Measurements from ENCODE around the gene SMIM43.
"Not testable (repeated sequence)": the region's sequence is repeated elsewhere in the genome, so short reads cannot be mapped to it uniquely, and the experiment has no call there.

SMIM43 gene

GRCh38 chr4:121777625-121778024 lies 12.7 kb upstream of the SMIM43 start:
- Histone ChIP-seq H3K9me3 (ENCODE audit: control insufficient read depth, insufficient read depth, low read length) (no peaks in the 10 kb centered on the region), H3K27me3 (ENCODE audit: control insufficient read depth, insufficient read depth, low read length) (no peaks in the 10 kb centered on the region), H3K4me3 (ENCODE audit: low read depth, low read length) (no peak overlapping the region), H3K4me1 (ENCODE audit: control insufficient read depth, insufficient read depth, low read length) (no peaks in the 10 kb centered on the region), H3K36me3 (ENCODE audit: control insufficient read depth, insufficient read depth, low read length) (no peaks in the 10 kb centered on the region), H3K9ac (ENCODE audit: low read depth, low read length) (no peak overlapping the region)

- Histone ChIP-seq H3K27me3 (ENCODE audit: control insufficient read depth, insufficient read depth, low read length) (no peaks in the 10 kb centered on the region), H3K4me1 (ENCODE audit: control insufficient read depth, insufficient read depth, low read length) (no peaks in the 10 kb centered on the region), H3K36me3 (ENCODE audit: control insufficient read depth, insufficient read depth, low read length) (no peaks in the 10 kb centered on the region), H3K9me3 (ENCODE audit: control insufficient read depth, insufficient read depth, low read length) (no peaks in the 10 kb centered on the region), H3K9ac (ENCODE audit: low read depth, low read length) (no peak overlapping the region), H3K4me3 (ENCODE audit: low read depth, low read length) (no peak overlapping the region)
These were observed 11.8 kb upstream of the SMIM43 start for GRCh38 chr4:121776610-121777401.

- Histone ChIP-seq H3K4me1 (ENCODE audit: control insufficient read depth, insufficient read depth, low read length) (no peaks in the 10 kb centered on the region), H3K9ac (ENCODE audit: low read depth, low read length) (no peak overlapping the region), H3K27me3 (ENCODE audit: control insufficient read depth, insufficient read depth, low read length) (peaks cover 5% of the 10 kb centered on the region), H3K36me3 (ENCODE audit: control insufficient read depth, insufficient read depth, low read length) (no peaks in the 10 kb centered on the region), H3K9me3 (ENCODE audit: control insufficient read depth, insufficient read depth, low read length) (no peaks in the 10 kb centered on the region), H3K4me3 (ENCODE audit: low read depth, low read length) (no peak overlapping the region)
These were observed 8.9 kb upstream of the SMIM43 start for GRCh38 chr4:121773883-121774282.

- no peak overlapping the region for H3K9ac ChIP-seq (ENCODE audit: low read depth, low read length)
- no peaks in the 10 kb centered on the region for H3K9me3 ChIP-seq (ENCODE audit: control insufficient read depth, insufficient read depth, low read length)
- no peak overlapping the region for H3K4me3 ChIP-seq (ENCODE audit: low read depth, low read length)
- H3K4me1 ChIP-seq (ENCODE audit: control insufficient read depth, insufficient read depth, low read length), result no peaks in the 10 kb centered on the region
- no peaks in the 10 kb centered on the region for H3K36me3 ChIP-seq (ENCODE audit: control insufficient read depth, insufficient read depth, low read length)
- peaks cover 19% of the 10 kb centered on the region for H3K27me3 ChIP-seq (ENCODE audit: control insufficient read depth, insufficient read depth, low read length)
These were observed 6.9 kb upstream of the SMIM43 start for GRCh38 chr4:121771869-121772268.

GRCh38 chr4:121769341-121769740 lies 4.4 kb upstream of the SMIM43 start:
- no peaks in the 10 kb centered on the region for H3K9me3 ChIP-seq (ENCODE audit: control insufficient read depth, insufficient read depth, low read length)
- peaks cover 9% of the 10 kb centered on the region for H3K4me1 ChIP-seq (ENCODE audit: control insufficient read depth, insufficient read depth, low read length)
- H3K9ac ChIP-seq (ENCODE audit: low read depth, low read length), result no peak overlapping the region
- H3K27me3 ChIP-seq (ENCODE audit: control insufficient read depth, insufficient read depth, low read length), result peaks cover 44% of the 10 kb centered on the region
- no peaks in the 10 kb centered on the region for H3K36me3 ChIP-seq (ENCODE audit: control insufficient read depth, insufficient read depth, low read length)
- no peak overlapping the region for H3K4me3 ChIP-seq (ENCODE audit: low read depth, low read length)

- Histone ChIP-seq H3K9ac (ENCODE audit: low read depth, low read length) (no peak overlapping the region), H3K4me1 (ENCODE audit: control insufficient read depth, insufficient read depth, low read length) (peaks cover 12% of the 10 kb centered on the region), H3K36me3 (ENCODE audit: control insufficient read depth, insufficient read depth, low read length) (no peaks in the 10 kb centered on the region), H3K9me3 (ENCODE audit: control insufficient read depth, insufficient read depth, low read length) (no peaks in the 10 kb centered on the region), H3K4me3 (ENCODE audit: low read depth, low read length) (no peak overlapping the region), H3K27me3 (ENCODE audit: control insufficient read depth, insufficient read depth, low read length) (peaks cover 63% of the 10 kb centered on the region)
These were observed 2.2 kb upstream of the SMIM43 start for GRCh38 chr4:121767166-121767565.

GRCh38 chr4:121765971-121766538 lies 1.1 kb upstream of the SMIM43 start:
- Histone ChIP-seq H3K9ac (ENCODE audit: low read depth, low read length) (no peak overlapping the region), H3K27me3 (ENCODE audit: control insufficient read depth, insufficient read depth, low read length) (peaks cover 65% of the 10 kb centered on the region), H3K9me3 (ENCODE audit: control insufficient read depth, insufficient read depth, low read length) (no peaks in the 10 kb centered on the region), H3K4me3 (ENCODE audit: low read depth, low read length) (peak overlapping the region; percentile 49), H3K4me1 (ENCODE audit: control insufficient read depth, insufficient read depth, low read length) (peaks cover 12% of the 10 kb centered on the region), H3K36me3 (ENCODE audit: control insufficient read depth, insufficient read depth, low read length) (no peaks in the 10 kb centered on the region)

- Histone ChIP-seq H3K27me3 (ENCODE audit: control insufficient read depth, insufficient read depth, low read length) (peaks cover 63% of the 10 kb centered on the region), H3K36me3 (ENCODE audit: control insufficient read depth, insufficient read depth, low read length) (no peaks in the 10 kb centered on the region)
These were observed 373 bp upstream of the SMIM43 start for GRCh38 chr4:121765368-121765705.

GRCh38 chr4:121764303-121764701 lies 662 bp downstream of the SMIM43 start:
- Histone ChIP-seq H3K36me3 (ENCODE audit: control insufficient read depth, insufficient read depth, low read length) (no peaks in the 10 kb centered on the region), H3K9ac (ENCODE audit: low read depth, low read length) (peak overlapping the region; percentile 70), H3K9me3 (ENCODE audit: control insufficient read depth, insufficient read depth, low read length) (no peaks in the 10 kb centered on the region), H3K4me1 (ENCODE audit: control insufficient read depth, insufficient read depth, low read length) (peaks cover 12% of the 10 kb centered on the region), H3K27me3 (ENCODE audit: control insufficient read depth, insufficient read depth, low read length) (peaks cover 63% of the 10 kb centered on the region), H3K4me3 (ENCODE audit: low read depth, low read length) (peak overlapping the region; percentile 49)

More at GRCh38 chr4:121765368-121765705, 373 bp upstream of the SMIM43 start:
- Histone ChIP-seq H3K4me1 (ENCODE audit: control insufficient read depth, insufficient read depth, low read length) (peaks cover 12% of the 10 kb centered on the region), H3K4me3 (ENCODE audit: low read depth, low read length) (peak overlapping the region; percentile 49), H3K9ac (ENCODE audit: low read depth, low read length) (no peak overlapping the region), H3K9me3 (ENCODE audit: control insufficient read depth, insufficient read depth, low read length) (no peaks in the 10 kb centered on the region)

- Histone ChIP-seq H3K36me3 (ENCODE audit: control insufficient read depth, insufficient read depth, low read length) (no peaks in the 10 kb centered on the region), H3K9ac (ENCODE audit: low read depth, low read length) (no peak overlapping the region), H3K27me3 (ENCODE audit: control insufficient read depth, insufficient read depth, low read length) (peaks cover 30% of the 10 kb centered on the region), H3K4me1 (ENCODE audit: control insufficient read depth, insufficient read depth, low read length) (peaks cover 3% of the 10 kb centered on the region), H3K4me3 (ENCODE audit: low read depth, low read length) (no peak overlapping the region), H3K9me3 (ENCODE audit: control insufficient read depth, insufficient read depth, low read length) (no peaks in the 10 kb centered on the region)
These were observed 4.8 kb downstream of the SMIM43 start for GRCh38 chr4:121760205-121760604.

- no peak overlapping the region for H3K9ac ChIP-seq (ENCODE audit: low read depth, low read length)
- H3K36me3 ChIP-seq (ENCODE audit: control insufficient read depth, insufficient read depth, low read length), result no peaks in the 10 kb centered on the region
- H3K27me3 ChIP-seq (ENCODE audit: control insufficient read depth, insufficient read depth, low read length), result peaks cover 18% of the 10 kb centered on the region
- no peak overlapping the region for H3K4me3 ChIP-seq (ENCODE audit: low read depth, low read length)
- peaks cover 3% of the 10 kb centered on the region for H3K4me1 ChIP-seq (ENCODE audit: control insufficient read depth, insufficient read depth, low read length)
- no peaks in the 10 kb centered on the region for H3K9me3 ChIP-seq (ENCODE audit: control insufficient read depth, insufficient read depth, low read length)
These were observed 5.9 kb downstream of the SMIM43 start for GRCh38 chr4:121758925-121759568.

- not testable (repeated sequence) for H3K27me3 ChIP-seq (ENCODE audit: control insufficient read depth, insufficient read depth, low read length); H3K9ac ChIP-seq (ENCODE audit: low read depth, low read length); H3K4me3 ChIP-seq (ENCODE audit: low read depth, low read length); H3K36me3 ChIP-seq (ENCODE audit: control insufficient read depth, insufficient read depth, low read length); H3K9me3 ChIP-seq (ENCODE audit: control insufficient read depth, insufficient read depth, low read length)
- H3K4me1 ChIP-seq (ENCODE audit: control insufficient read depth, insufficient read depth, low read length), result peaks cover 23% of the 10 kb centered on the region
These were observed 12.8 kb downstream of the SMIM43 start for GRCh38 chr4:121752142-121752541.

Data from iPS-15b (cell line).